GM23338 (cell line): Measurements from ENCODE around the gene SEMA3C. TPM values are rescaled to one million over a fixed set of nuclear protein-coding genes. Genes with fewer than 3 reads are reported as not detected.

Source experiments
- ATAC-seq: fragments of 200-7000 bp; cut with Tn5 transposase; 3 replicates; pipeline ENCODE4 v1.9.1; 2020
- DNase-seq: peaks from one replicate; pipeline ENCODE4 v3.0.0-alpha.2; 2015; ENCODE audit warnings: low spot score
- H2AFZ ChIP-seq: fragments of 200-600 bp; sonication (generic); 2 replicates; pipeline ENCODE4 v1.8.0; 2016; ENCODE audit warnings: antibody characterized with exemption, mild to moderate bottlenecking, moderate library complexity
- H3F3A ChIP-seq: fragments of 200-600 bp; sonication (generic); replicated peaks from 2 replicates; pipeline ENCODE4 v1.8.0; 2017; ENCODE audit warnings: antibody characterized with exemption, mixed run types, low read depth
- H3K27ac ChIP-seq: fragments of 200-600 bp; sonication (generic); 2 replicates; pipeline ENCODE4 v1.6.1; 2016; ENCODE audit warnings: low read depth
- H3K27me3 ChIP-seq: fragments of 200-600 bp; sonication (generic); 2 replicates; pipeline ENCODE4 v1.8.0; 2016; ENCODE audit warnings: mild to moderate bottlenecking, mixed run types, moderate library complexity; ENCODE audit not compliant: insufficient read depth
- H3K36me3 ChIP-seq: fragments of 200-600 bp; sonication (generic); 2 replicates; pipeline ENCODE4 v1.8.0; 2016; ENCODE audit warnings: mild to moderate bottlenecking; ENCODE audit not compliant: insufficient read depth
- H3K4me1 ChIP-seq: fragments of 200-600 bp; sonication (generic); 2 replicates; pipeline ENCODE4 v1.8.0; 2016; ENCODE audit warnings: mild to moderate bottlenecking, moderate library complexity; ENCODE audit not compliant: insufficient read depth
- H3K4me2 ChIP-seq: fragments of 200-600 bp; sonication (generic); 2 replicates; pipeline ENCODE4 v1.7.1; 2017; ENCODE audit warnings: mixed run types
- H3K4me3 ChIP-seq: fragments of 200-600 bp; sonication (generic); 2 replicates; pipeline ENCODE4 v1.6.1; 2016; ENCODE audit warnings: mixed run types
- H3K79me2 ChIP-seq: fragments of 200-600 bp; sonication (generic); replicated peaks from 2 replicates; pipeline ENCODE4 v1.8.0; 2017; ENCODE audit warnings: mild to moderate bottlenecking; ENCODE audit not compliant: insufficient read depth
- H3K9me2 ChIP-seq: fragments of 200-600 bp; sonication (generic); 2 replicates; pipeline ENCODE4 v1.8.0; 2017; ENCODE audit not compliant: insufficient read depth
- H4K20me1 ChIP-seq: fragments of 200-600 bp; sonication (generic); replicated peaks from 2 replicates; pipeline ENCODE4 v1.8.0; 2017; ENCODE audit warnings: mild to moderate bottlenecking; ENCODE audit not compliant: insufficient read depth
- H3K27ac Mint-ChIP-seq: 2 replicates; pipeline ENCODE4 v1.8.0; 2020; ENCODE audit warnings: inconsistent platforms, mild to moderate bottlenecking, moderate library complexity, mixed read lengths
- H3K27me3 Mint-ChIP-seq: 3 replicates; pipeline ENCODE4 v1.8.0; 2022; ENCODE audit warnings: low read depth, mild to moderate bottlenecking, moderate library complexity, mixed read lengths, inconsistent platforms; ENCODE audit not compliant: insufficient read depth, poor library complexity
- H3K36me3 Mint-ChIP-seq: 3 replicates; pipeline ENCODE4 v1.8.0; 2021; ENCODE audit warnings: low read depth, mild to moderate bottlenecking, inconsistent platforms, moderate library complexity, mixed read lengths
- H3K4me1 Mint-ChIP-seq: 3 replicates; pipeline ENCODE4 v1.8.0; 2020; ENCODE audit warnings: mild to moderate bottlenecking, inconsistent platforms, mixed read lengths
- H3K4me3 Mint-ChIP-seq: 3 replicates; pipeline ENCODE4 v1.8.0; 2021; ENCODE audit warnings: moderate library complexity, mild to moderate bottlenecking, inconsistent platforms, mixed read lengths
- H3K9me3 Mint-ChIP-seq: 3 replicates; pipeline ENCODE4 v1.8.0; 2020; ENCODE audit warnings: moderate library complexity, mild to moderate bottlenecking, inconsistent platforms, mixed read lengths
- CREB1 ChIP-seq: fragments of 250-450 bp; sonication (Bioruptor Pico); IDR thresholded peaks from 2 replicates; pipeline ENCODE4 v1.5.0; 2020; ENCODE audit warnings: low read depth, mild to moderate bottlenecking, moderate library complexity
- EZH2 ChIP-seq: fragments of 200-600 bp; sonication (generic); IDR thresholded peaks from one replicate; pipeline ENCODE4 v1.8.0; 2017; ENCODE audit warnings: antibody characterized with exemption, mild to moderate bottlenecking, low read depth; ENCODE audit not compliant: unreplicated experiment
- EZH2phosphoT487 ChIP-seq: fragments of 200-600 bp; sonication (generic); IDR thresholded peaks from one replicate; pipeline ENCODE4 v1.8.1; 2018; ENCODE audit warnings: antibody characterized with exemption; ENCODE audit not compliant: unreplicated experiment
- JUNB ChIP-seq: IDR thresholded peaks from one replicate; pipeline ENCODE4 v1.6.1; 2016; ENCODE audit warnings: antibody characterized with exemption; ENCODE audit not compliant: unreplicated experiment
- NANOG ChIP-seq: IDR thresholded peaks from 2 replicates; pipeline ENCODE4 v1.6.1; 2016; ENCODE audit warnings: antibody characterized with exemption, borderline replicate concordance
- POLR2AphosphoS5 ChIP-seq: IDR thresholded peaks from 2 replicates; pipeline ENCODE4 v1.6.1; 2016; ENCODE audit warnings: antibody characterized with exemption, low read depth
- STAT1 ChIP-seq: IDR thresholded peaks from one replicate; pipeline ENCODE4 v1.6.1; 2016; ENCODE audit warnings: antibody characterized with exemption; ENCODE audit not compliant: unreplicated experiment
- ZNF114 ChIP-seq: fragments of 250-450 bp; sonication (Bioruptor Pico); IDR thresholded peaks from 2 replicates; pipeline ENCODE4 v1.5.0; 2020; ENCODE audit warnings: mild to moderate bottlenecking, moderate library complexity
- ZNF331 ChIP-seq: fragments of 250-450 bp; sonication (Bioruptor Pico); IDR thresholded peaks from 2 replicates; pipeline ENCODE4 v1.5.0; 2020; ENCODE audit warnings: low read depth, mild to moderate bottlenecking, moderate library complexity
- polyA plus RNA-seq: library from polyadenylated mRNA; unstranded; fragments of >200 nt; fragmentation: Nextera tagmentation; extraction: Ambion mirVana; gene quantifications from 2 replicates; pipeline ENCODE4 v1.2.1, GENCODE V29; 2016
- total RNA-seq: library from RNA; depleted of rRNA; stranded (reverse); fragments of >200 nt; shearing (Covaris generic); gene quantifications from 2 replicates; pipeline ENCODE4 v1.2.3, GENCODE V29; 2014
- TF ChIP-seq, protein P1 (sequence below): fragments of 250-450 bp; sonication (Bioruptor Pico); IDR thresholded peaks from 2 replicates; pipeline ENCODE4 v1.5.0; 2020; ENCODE audit warnings: mild to moderate bottlenecking, moderate library complexity
- TF ChIP-seq, protein P2 (sequence below), 2 experiments: fragments of 200-600 bp in 1 of 2; sonication (generic) in 1 of 2; conservative IDR thresholded peaks; 2 replicates each; pipeline versions ENCODE4 v1.5.1 to v1.6.1; 2016 to 2017; ENCODE audit warnings: antibody characterized with exemption in 2 of 2, low read depth in 2 of 2, mild to moderate bottlenecking in 2 of 2, moderate library complexity in 1 of 2
- TF ChIP-seq, protein P3 (sequence below): IDR thresholded peaks from one replicate; pipeline ENCODE4 v1.6.1; 2018; ENCODE audit warnings: antibody characterized with exemption; ENCODE audit not compliant: unreplicated experiment
- TF ChIP-seq, protein P4 (sequence below): IDR thresholded peaks from 2 replicates; pipeline ENCODE4 v1.6.1; 2016; ENCODE audit warnings: antibody characterized with exemption

The SEMA3C gene
- total and polyA plus RNA-seq, 2 experiments from 2014 or later: 1.0 to 3.5 TPM

DNA sequence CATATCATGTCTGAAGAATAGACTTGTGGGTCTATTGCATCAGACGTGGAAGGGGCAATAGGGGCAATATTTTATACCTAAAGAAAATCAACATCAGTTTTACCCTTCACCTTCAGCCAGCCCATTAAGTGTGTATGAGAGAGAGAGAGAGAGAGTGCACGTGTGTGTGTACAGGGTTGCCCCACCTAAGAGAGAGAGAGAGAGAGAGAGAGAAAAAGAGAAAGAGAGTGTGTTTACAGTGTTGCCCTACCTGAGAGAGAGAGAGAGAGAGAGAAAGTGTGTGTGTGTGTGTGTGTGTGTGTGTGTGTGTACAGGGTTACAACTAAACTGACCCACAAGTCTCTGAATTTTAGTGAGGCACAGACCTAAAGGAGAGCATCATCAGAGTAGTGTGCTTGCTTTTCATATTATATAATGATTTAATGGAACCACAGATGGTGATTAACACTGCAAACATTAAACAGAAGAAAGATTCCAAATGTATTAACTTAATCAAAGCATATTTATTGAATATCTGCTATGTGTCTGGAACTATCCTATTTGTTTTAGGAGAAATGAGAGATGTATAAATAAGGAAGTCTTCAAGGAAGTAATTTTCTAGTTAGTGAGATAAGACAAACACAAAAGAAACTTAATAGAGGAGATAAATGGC is 213.6 kb downstream of the SEMA3C start:
- ATAC-seq: no peak
- H3K27ac Mint-ChIP-seq: no peak overlapping the region; the same call in 1 of the 2 replicates
- no peaks in the 10 kb centered on the region for H3K79me2 ChIP-seq

More for the DNA sequence above, 213.6 kb downstream of the SEMA3C start:
- H3K27me3 ChIP-seq: no peaks in the 10 kb centered on the region
- TF ChIP-seq, protein P1, sequence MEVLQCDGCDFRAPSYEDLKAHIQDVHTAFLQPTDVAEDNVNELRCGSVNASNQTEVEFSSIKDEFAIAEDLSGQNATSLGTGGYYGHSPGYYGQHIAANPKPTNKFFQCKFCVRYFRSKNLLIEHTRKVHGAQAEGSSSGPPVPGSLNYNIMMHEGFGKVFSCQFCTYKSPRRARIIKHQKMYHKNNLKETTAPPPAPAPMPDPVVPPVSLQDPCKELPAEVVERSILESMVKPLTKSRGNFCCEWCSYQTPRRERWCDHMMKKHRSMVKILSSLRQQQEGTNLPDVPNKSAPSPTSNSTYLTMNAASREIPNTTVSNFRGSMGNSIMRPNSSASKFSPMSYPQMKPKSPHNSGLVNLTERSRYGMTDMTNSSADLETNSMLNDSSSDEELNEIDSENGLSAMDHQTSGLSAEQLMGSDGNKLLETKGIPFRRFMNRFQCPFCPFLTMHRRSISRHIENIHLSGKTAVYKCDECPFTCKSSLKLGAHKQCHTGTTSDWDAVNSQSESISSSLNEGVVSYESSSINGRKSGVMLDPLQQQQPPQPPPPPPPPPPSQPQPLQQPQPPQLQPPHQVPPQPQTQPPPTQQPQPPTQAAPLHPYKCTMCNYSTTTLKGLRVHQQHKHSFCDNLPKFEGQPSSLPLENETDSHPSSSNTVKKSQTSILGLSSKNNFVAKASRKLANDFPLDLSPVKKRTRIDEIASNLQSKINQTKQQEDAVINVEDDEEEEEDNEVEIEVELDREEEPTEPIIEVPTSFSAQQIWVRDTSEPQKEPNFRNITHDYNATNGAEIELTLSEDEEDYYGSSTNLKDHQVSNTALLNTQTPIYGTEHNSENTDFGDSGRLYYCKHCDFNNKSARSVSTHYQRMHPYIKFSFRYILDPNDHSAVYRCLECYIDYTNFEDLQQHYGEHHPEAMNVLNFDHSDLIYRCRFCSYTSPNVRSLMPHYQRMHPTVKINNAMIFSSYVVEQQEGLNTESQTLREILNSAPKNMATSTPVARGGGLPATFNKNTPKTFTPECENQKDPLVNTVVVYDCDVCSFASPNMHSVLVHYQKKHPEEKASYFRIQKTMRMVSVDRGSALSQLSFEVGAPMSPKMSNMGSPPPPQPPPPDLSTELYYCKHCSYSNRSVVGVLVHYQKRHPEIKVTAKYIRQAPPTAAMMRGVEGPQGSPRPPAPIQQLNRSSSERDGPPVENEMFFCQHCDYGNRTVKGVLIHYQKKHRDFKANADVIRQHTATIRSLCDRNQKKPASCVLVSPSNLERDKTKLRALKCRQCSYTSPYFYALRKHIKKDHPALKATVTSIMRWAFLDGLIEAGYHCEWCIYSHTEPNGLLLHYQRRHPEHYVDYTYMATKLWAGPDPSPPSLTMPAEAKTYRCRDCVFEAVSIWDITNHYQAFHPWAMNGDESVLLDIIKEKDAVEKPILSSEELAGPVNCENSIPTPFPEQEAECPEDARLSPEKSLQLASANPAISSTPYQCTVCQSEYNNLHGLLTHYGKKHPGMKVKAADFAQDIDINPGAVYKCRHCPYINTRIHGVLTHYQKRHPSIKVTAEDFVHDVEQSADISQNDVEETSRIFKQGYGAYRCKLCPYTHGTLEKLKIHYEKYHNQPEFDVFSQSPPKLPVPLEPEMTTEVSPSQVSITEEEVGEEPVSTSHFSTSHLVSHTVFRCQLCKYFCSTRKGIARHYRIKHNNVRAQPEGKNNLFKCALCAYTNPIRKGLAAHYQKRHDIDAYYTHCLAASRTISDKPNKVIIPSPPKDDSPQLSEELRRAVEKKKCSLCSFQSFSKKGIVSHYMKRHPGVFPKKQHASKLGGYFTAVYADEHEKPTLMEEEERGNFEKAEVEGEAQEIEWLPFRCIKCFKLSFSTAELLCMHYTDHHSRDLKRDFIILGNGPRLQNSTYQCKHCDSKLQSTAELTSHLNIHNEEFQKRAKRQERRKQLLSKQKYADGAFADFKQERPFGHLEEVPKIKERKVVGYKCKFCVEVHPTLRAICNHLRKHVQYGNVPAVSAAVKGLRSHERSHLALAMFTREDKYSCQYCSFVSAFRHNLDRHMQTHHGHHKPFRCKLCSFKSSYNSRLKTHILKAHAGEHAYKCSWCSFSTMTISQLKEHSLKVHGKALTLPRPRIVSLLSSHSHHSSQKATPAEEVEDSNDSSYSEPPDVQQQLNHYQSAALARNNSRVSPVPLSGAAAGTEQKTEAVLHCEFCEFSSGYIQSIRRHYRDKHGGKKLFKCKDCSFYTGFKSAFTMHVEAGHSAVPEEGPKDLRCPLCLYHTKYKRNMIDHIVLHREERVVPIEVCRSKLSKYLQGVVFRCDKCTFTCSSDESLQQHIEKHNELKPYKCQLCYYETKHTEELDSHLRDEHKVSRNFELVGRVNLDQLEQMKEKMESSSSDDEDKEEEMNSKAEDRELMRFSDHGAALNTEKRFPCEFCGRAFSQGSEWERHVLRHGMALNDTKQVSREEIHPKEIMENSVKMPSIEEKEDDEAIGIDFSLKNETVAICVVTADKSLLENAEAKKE (CRISPR knock-in tag): no peak
- no peak for TF ChIP-seq EZH2
- no peak for TF ChIP-seq POLR2AphosphoS5
- TF ChIP-seq NANOG: no peak
- TF ChIP-seq EZH2phosphoT487: no peak
- TF ChIP-seq ZNF114 (CRISPR knock-in tag): no peak
- no peak for TF ChIP-seq CREB1 (CRISPR knock-in tag)
- TF ChIP-seq, protein P2, sequence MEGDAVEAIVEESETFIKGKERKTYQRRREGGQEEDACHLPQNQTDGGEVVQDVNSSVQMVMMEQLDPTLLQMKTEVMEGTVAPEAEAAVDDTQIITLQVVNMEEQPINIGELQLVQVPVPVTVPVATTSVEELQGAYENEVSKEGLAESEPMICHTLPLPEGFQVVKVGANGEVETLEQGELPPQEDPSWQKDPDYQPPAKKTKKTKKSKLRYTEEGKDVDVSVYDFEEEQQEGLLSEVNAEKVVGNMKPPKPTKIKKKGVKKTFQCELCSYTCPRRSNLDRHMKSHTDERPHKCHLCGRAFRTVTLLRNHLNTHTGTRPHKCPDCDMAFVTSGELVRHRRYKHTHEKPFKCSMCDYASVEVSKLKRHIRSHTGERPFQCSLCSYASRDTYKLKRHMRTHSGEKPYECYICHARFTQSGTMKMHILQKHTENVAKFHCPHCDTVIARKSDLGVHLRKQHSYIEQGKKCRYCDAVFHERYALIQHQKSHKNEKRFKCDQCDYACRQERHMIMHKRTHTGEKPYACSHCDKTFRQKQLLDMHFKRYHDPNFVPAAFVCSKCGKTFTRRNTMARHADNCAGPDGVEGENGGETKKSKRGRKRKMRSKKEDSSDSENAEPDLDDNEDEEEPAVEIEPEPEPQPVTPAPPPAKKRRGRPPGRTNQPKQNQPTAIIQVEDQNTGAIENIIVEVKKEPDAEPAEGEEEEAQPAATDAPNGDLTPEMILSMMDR (conservative IDR thresholded peaks at IDR 0.05; ENCODE audit: low read depth in 2 of 2): no peak
- no peak for TF ChIP-seq STAT1
- TF ChIP-seq, protein P3, sequence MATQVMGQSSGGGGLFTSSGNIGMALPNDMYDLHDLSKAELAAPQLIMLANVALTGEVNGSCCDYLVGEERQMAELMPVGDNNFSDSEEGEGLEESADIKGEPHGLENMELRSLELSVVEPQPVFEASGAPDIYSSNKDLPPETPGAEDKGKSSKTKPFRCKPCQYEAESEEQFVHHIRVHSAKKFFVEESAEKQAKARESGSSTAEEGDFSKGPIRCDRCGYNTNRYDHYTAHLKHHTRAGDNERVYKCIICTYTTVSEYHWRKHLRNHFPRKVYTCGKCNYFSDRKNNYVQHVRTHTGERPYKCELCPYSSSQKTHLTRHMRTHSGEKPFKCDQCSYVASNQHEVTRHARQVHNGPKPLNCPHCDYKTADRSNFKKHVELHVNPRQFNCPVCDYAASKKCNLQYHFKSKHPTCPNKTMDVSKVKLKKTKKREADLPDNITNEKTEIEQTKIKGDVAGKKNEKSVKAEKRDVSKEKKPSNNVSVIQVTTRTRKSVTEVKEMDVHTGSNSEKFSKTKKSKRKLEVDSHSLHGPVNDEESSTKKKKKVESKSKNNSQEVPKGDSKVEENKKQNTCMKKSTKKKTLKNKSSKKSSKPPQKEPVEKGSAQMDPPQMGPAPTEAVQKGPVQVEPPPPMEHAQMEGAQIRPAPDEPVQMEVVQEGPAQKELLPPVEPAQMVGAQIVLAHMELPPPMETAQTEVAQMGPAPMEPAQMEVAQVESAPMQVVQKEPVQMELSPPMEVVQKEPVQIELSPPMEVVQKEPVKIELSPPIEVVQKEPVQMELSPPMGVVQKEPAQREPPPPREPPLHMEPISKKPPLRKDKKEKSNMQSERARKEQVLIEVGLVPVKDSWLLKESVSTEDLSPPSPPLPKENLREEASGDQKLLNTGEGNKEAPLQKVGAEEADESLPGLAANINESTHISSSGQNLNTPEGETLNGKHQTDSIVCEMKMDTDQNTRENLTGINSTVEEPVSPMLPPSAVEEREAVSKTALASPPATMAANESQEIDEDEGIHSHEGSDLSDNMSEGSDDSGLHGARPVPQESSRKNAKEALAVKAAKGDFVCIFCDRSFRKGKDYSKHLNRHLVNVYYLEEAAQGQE: no peak
- TF ChIP-seq, protein P4, sequence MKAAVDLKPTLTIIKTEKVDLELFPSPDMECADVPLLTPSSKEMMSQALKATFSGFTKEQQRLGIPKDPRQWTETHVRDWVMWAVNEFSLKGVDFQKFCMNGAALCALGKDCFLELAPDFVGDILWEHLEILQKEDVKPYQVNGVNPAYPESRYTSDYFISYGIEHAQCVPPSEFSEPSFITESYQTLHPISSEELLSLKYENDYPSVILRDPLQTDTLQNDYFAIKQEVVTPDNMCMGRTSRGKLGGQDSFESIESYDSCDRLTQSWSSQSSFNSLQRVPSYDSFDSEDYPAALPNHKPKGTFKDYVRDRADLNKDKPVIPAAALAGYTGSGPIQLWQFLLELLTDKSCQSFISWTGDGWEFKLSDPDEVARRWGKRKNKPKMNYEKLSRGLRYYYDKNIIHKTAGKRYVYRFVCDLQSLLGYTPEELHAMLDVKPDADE: no peak
- TF ChIP-seq ZNF331 (CRISPR knock-in tag): no peak
- no peak for TF ChIP-seq JUNB
- no peak overlapping the region for H2AFZ ChIP-seq
- no peaks in the 10 kb centered on the region for H3K36me3 ChIP-seq
- H3K4me1 Mint-ChIP-seq: peaks cover 3% of the 10 kb centered on the region; the same call in 2 of the 3 replicates
- peaks cover 10% of the 10 kb centered on the region; the same call in 1 of the 2 replicates for H3K9me2 ChIP-seq
- DNase-seq: no peak
- H3F3A ChIP-seq: no peaks in the 10 kb centered on the region
- no peak overlapping the region for H3K4me2 ChIP-seq
- no peak overlapping the region for H3K4me3 Mint-ChIP-seq
- no peak overlapping the region for H3K27ac ChIP-seq
- peaks cover 3% of the 10 kb centered on the region for H3K27me3 Mint-ChIP-seq
- H3K36me3 Mint-ChIP-seq: no peaks in the 10 kb centered on the region
- no peaks in the 10 kb centered on the region; the same call in 2 of the 3 replicates for H3K9me3 Mint-ChIP-seq
- no peaks in the 10 kb centered on the region for H4K20me1 ChIP-seq
- H3K4me1 ChIP-seq: no peaks in the 10 kb centered on the region
- no peak overlapping the region for H3K4me3 ChIP-seq
